Measurements from ENCODE around the gene FGF22. TPM values are rescaled to one million over a fixed set of nuclear protein-coding genes. Genes with fewer than 3 reads are reported as not detected.

FGF22 gene
- total and polyA plus RNA-seq, 2 of the 13 experiments (the other 11 are each of a cell fraction or from before 2014, with no cell fraction given), result 0.24 TPM; not detected in 1

GRCh38 chr19:662962-663681 is 23.4 kb downstream of the FGF22 start, which contains the start of gene RNF126 (continued):
- peak; percentile 80 for TF ChIP-seq ZNF687 (CRISPR knock-in tag; IDR thresholded peaks at IDR 0.05)
- no peak for TF ChIP-seq ZEB1 (IDR thresholded peaks at IDR 0.05; ENCODE audit: insufficient replicate concordance, low read depth)
- peak; percentile 56; the same call in 1 of the 2 replicates for TF ChIP-seq ZC3H13 (CRISPR knock-in tag; IDR thresholded peaks at IDR 0.05)
- no peak for TF ChIP-seq ZNF724P (CRISPR knock-in tag; IDR thresholded peaks at IDR 0.05; ENCODE audit: borderline replicate concordance)
- TF ChIP-seq CHD4 (IDR thresholded peaks at IDR 0.05; ENCODE audit: borderline replicate concordance, low read length), result no peak
- TF ChIP-seq POLR2A (IDR thresholded peaks at IDR 0.05; ENCODE audit: insufficient read depth in 1 of 2, low read depth in 2 of 2, low read length in 2 of 2), result peak; percentile 72 to 78
- TF ChIP-seq ZNF770 (CRISPR knock-in tag; IDR thresholded peaks at IDR 0.05), result no peak
- TF ChIP-seq YEATS2 (CRISPR knock-in tag; IDR thresholded peaks at IDR 0.05; ENCODE audit: borderline replicate concordance), result peak; percentile 65; the same call in 1 of the 2 replicates
- TF ChIP-seq SMAD3 (CRISPR knock-in tag; IDR thresholded peaks at IDR 0.05), result no peak
- TF ChIP-seq TMF1 (CRISPR knock-in tag; IDR thresholded peaks at IDR 0.05; ENCODE audit: low read depth), result peak; percentile 55
- TF ChIP-seq MAX (IDR thresholded peaks at IDR 0.05), result peak; percentile 79
- no peak for TF ChIP-seq ZNF7 (CRISPR knock-in tag; IDR thresholded peaks at IDR 0.05)
- 0 out of 2 replicates have a peak, but pooled peaks have one; percentile 51 for TF ChIP-seq ZNF749 (CRISPR knock-in tag; IDR thresholded peaks at IDR 0.05; ENCODE audit: borderline replicate concordance)
- peak; percentile 55 for TF ChIP-seq POLR2AphosphoS5 (IDR thresholded peaks at IDR 0.05; ENCODE audit: low read depth, low read length)
- peak; percentile 42; the same call in 1 of the 2 replicates for TF ChIP-seq CBX5 (CRISPR knock-in tag; IDR thresholded peaks at IDR 0.05; ENCODE audit: borderline replicate concordance)
- no peak for TF ChIP-seq NFE2L2 (IDR thresholded peaks at IDR 0.05; ENCODE audit: low read length)
- peak; percentile 71 for TF ChIP-seq POLR2G (IDR thresholded peaks at IDR 0.05; ENCODE audit: low read depth, low read length)
- TF ChIP-seq ZNF234 (CRISPR knock-in tag; conservative IDR thresholded peaks at IDR 0.05), result no peak
- TF ChIP-seq SPEN (CRISPR knock-in tag; IDR thresholded peaks at IDR 0.05; ENCODE audit: low read depth), result peak; percentile 91
- 0 out of 2 replicates have a peak, but pooled peaks have one; percentile 33 for TF ChIP-seq MEF2D (CRISPR knock-in tag; IDR thresholded peaks at IDR 0.05)
- no peak for TF ChIP-seq NFRKB (IDR thresholded peaks at IDR 0.05)
- TF ChIP-seq ARHGAP35 (CRISPR knock-in tag; IDR thresholded peaks at IDR 0.05; ENCODE audit: borderline replicate concordance), result 0 out of 2 replicates have a peak, but pooled peaks have one; percentile 37
- peak; percentile 25; the same call in 1 of the 2 replicates for TF ChIP-seq ZNF335 (CRISPR knock-in tag; IDR thresholded peaks at IDR 0.05)
- TF ChIP-seq POGZ (CRISPR knock-in tag; IDR thresholded peaks at IDR 0.05), result 0 out of 2 replicates have a peak, but pooled peaks have one; percentile 20
- TF ChIP-seq ZNF674 (CRISPR knock-in tag; IDR thresholded peaks at IDR 0.05; ENCODE audit: low read depth), result 0 out of 2 replicates have a peak, but pooled peaks have one; percentile 32
- TF ChIP-seq ZBTB7A (CRISPR knock-in tag; IDR thresholded peaks at IDR 0.05), result no peak
